ENCODE data around the gene SLC4A1AP. TPM values are rescaled to one million over a fixed set of nuclear protein-coding genes. Genes with fewer than 3 reads are reported as not detected.

The SLC4A1AP gene
- total RNA-seq, 4 donors from 2014 or later: 15.4 to 27.0 (median 24.1) TPM

DNA sequence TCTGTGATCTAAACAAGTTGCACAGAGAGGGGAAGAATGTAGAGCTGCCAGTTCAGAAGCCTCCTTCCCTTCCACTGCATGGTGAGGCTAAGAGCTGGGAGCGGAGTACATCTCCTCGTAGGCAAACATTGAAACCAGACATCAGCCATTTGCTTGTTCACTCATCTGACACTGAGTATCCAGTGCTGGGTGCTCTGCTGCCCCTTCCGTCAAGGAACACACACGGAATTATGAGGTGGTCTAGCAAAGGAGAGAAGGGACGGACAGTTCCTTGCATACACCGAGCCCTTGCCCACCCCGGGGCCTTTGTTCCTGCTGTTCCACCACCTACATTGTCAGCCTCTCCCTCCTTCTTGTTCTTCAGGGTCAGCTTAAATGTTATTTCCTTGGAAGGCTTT lies 44.6 kb downstream of the SLC4A1AP start:
- intact Hi-C loops (cut with DNase I): no loop called here
- no peak overlapping the region for H3K4me3 ChIP-seq
- no peaks in the 10 kb centered on the region for H3K27me3 ChIP-seq
- 91 to 93% methylated on average over 7 of the region's 7 CpGs for WGBS, 2 donors
- H3K27ac ChIP-seq: peak overlapping the region; percentile 29 to 97 (median 84)
- no peaks in the 10 kb centered on the region for H3K9me3 ChIP-seq
- H3K36me3 ChIP-seq: no peaks in the 10 kb centered on the region
- DNase-seq: no peak
- peaks cover 7 to 75% (median 57%) of the 10 kb centered on the region in 3 donors for H3K4me1 ChIP-seq
- TF ChIP-seq POLR2A (IDR thresholded peaks at IDR 0.05): no peak
- TF ChIP-seq CTCF (IDR thresholded peaks at IDR 0.05): no peak

GRCh38 chr2:27708666-27709065 lies 45.0 kb downstream of the SLC4A1AP start:
- H3K4me3 ChIP-seq: no peak overlapping the region
- TF ChIP-seq CTCF (IDR thresholded peaks at IDR 0.05) (no peak), POLR2A (IDR thresholded peaks at IDR 0.05) (no peak)
- intact Hi-C loops (cut with DNase I): no loop called here
- no peaks in the 10 kb centered on the region for H3K9me3 ChIP-seq
- no peaks in the 10 kb centered on the region for H3K36me3 ChIP-seq
- DNase-seq: no peak
- H3K4me1 ChIP-seq: peaks cover 7 to 71% (median 54%) of the 10 kb centered on the region in 3 donors
- H3K27me3 ChIP-seq: no peaks in the 10 kb centered on the region
- WGBS, 2 donors: 42 to 53% methylated on average over 3 of the region's 3 CpGs
- H3K27ac ChIP-seq: peak overlapping the region; percentile 29 to 97 (median 84)

- TF ChIP-seq CTCF (IDR thresholded peaks at IDR 0.05) (no peak), POLR2A (IDR thresholded peaks at IDR 0.05) (no peak)
- Histone ChIP-seq H3K9me3 (no peaks in the 10 kb centered on the region), H3K4me1 (peaks cover 1 to 65% (median 47%) of the 10 kb centered on the region in 3 donors), H3K27ac (peak overlapping the region in 1 of 4 donors; percentile 95), H3K4me3 (no peak overlapping the region), H3K27me3 (no peaks in the 10 kb centered on the region), H3K36me3 (no peaks in the 10 kb centered on the region)
- WGBS, 2 donors: 54 to 56% methylated on average over 2 of the region's 2 CpGs
- DNase-seq: no peak
- intact Hi-C loops (cut with DNase I): no loop called here
Observed at GRCh38 chr2:27709326-27709725, 45.6 kb downstream of the SLC4A1AP start.

GRCh38 chr2:27709960-27710575 lies 46.4 kb downstream of the SLC4A1AP start:
- DNase-seq: no peak
- H3K36me3 ChIP-seq: no peaks in the 10 kb centered on the region
- peaks cover 0 to 1% (median 0%) of the 10 kb centered on the region in 4 donors for H3K27me3 ChIP-seq
- H3K4me3 ChIP-seq: no peak overlapping the region
- TF ChIP-seq POLR2A (IDR thresholded peaks at IDR 0.05) (no peak), CTCF (IDR thresholded peaks at IDR 0.05) (no peak)
- intact Hi-C loops (cut with DNase I): loop anchor here (10.0 kb wide), 1 partner anchor 685 kb away; the partner anchor contains the start of gene FOSL2
- H3K9me3 ChIP-seq: no peaks in the 10 kb centered on the region
- H3K4me1 ChIP-seq: peaks cover 3 to 65% (median 44%) of the 10 kb centered on the region in 3 donors
- 86 to 96% methylated on average over 7 of the region's 7 CpGs for WGBS, 2 donors
- H3K27ac ChIP-seq: no peak overlapping the region

- DNase-seq: no peak
- TF ChIP-seq CTCF (IDR thresholded peaks at IDR 0.05): no peak
- H3K36me3 ChIP-seq: no peaks in the 10 kb centered on the region
- peaks cover 9 to 65% (median 38%) of the 10 kb centered on the region in 3 donors for H3K4me1 ChIP-seq
- H3K27ac ChIP-seq: peak overlapping the region in 1 of 4 donors; percentile 23
- WGBS, 2 donors: 85 to 87% methylated on average over 8 of the region's 8 CpGs
- no peak overlapping the region for H3K4me3 ChIP-seq
- no peaks in the 10 kb centered on the region for H3K9me3 ChIP-seq
- intact Hi-C loops (cut with DNase I): loop anchor here (10.0 kb wide), 1 partner anchor 684 kb away; the partner anchor contains the start of gene FOSL2
- H3K27me3 ChIP-seq: peaks cover 0 to 8% (median 0%) of the 10 kb centered on the region in 4 donors
Observed at GRCh38 chr2:27710640-27711430, 47.1 kb downstream of the SLC4A1AP start.

Data from esophagus squamous epithelium (tissue), 5 donors.